ENCODE measurements around the gene PDE4D.

DNA sequence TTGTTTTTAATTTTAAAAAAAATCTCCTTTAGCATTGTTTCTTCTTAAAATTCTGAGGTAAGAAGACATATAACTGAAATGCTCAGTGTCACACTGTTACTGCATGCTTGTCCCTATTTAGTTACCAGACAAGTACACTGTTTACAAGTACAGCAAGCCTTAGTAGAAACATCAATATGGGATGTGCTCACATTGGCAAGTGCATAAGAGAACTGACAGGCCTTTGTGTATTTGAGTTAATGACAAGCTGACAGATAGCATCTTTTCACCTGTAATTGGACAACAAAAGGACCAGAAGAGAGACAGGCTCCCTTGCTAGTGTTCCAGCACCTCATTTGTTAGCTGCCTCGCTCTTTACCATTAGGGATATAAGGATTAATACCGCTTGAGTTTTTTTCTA lies 63.6 kb downstream of the PDE4D start:
- no peak for TF ChIP-seq POLR2AphosphoS5 (IDR thresholded peaks at IDR 0.05; ENCODE audit: low read depth, low read length)
- no peak for TF ChIP-seq POLR2A (IDR thresholded peaks at IDR 0.05; ENCODE audit: low read depth, low read length)
- no peak for TF ChIP-seq SPI1 (IDR thresholded peaks at IDR 0.05; ENCODE audit: low read depth, low read length)
